Endothelial cell (in vitro differentiated cells): Measurements from ENCODE around the gene WNT5A. TPM values are rescaled to one million over a fixed set of nuclear protein-coding genes. Genes with fewer than 3 reads are reported as not detected.

Source experiments
- DNase-seq: peaks from one replicate; pipeline ENCODE4 v3.0.0; 2021; ENCODE audit warnings: low spot score
- H3K27ac Mint-ChIP-seq: one replicate; pipeline ENCODE4 v1.8.0; 2021; ENCODE audit warnings: mixed read lengths, inconsistent platforms; ENCODE audit not compliant: unreplicated experiment
- H3K27me3 Mint-ChIP-seq: one replicate; pipeline ENCODE4 v1.8.0; 2021; ENCODE audit warnings: mild to moderate bottlenecking, moderate library complexity, mixed read lengths, inconsistent platforms; ENCODE audit not compliant: unreplicated experiment
- H3K36me3 Mint-ChIP-seq: one replicate; pipeline ENCODE4 v1.8.0; 2021; ENCODE audit warnings: mild to moderate bottlenecking, low read depth, mixed read lengths, inconsistent platforms; ENCODE audit not compliant: unreplicated experiment
- H3K4me1 Mint-ChIP-seq: one replicate; pipeline ENCODE4 v1.8.0; 2021; ENCODE audit warnings: mild to moderate bottlenecking, mixed read lengths, inconsistent platforms; ENCODE audit not compliant: unreplicated experiment
- H3K4me3 Mint-ChIP-seq: one replicate; pipeline ENCODE4 v1.8.0; 2021; ENCODE audit warnings: mild to moderate bottlenecking, mixed read lengths, inconsistent platforms; ENCODE audit not compliant: unreplicated experiment
- H3K9me3 Mint-ChIP-seq: one replicate; pipeline ENCODE4 v1.8.0; 2021; ENCODE audit warnings: mixed read lengths, inconsistent platforms; ENCODE audit not compliant: unreplicated experiment
- CTCF ChIP-seq: fragments of 200-600 bp; sonication (generic); IDR thresholded peaks from one replicate; pipeline ENCODE4 v1.5.0; 2021; ENCODE audit warnings: antibody characterized with exemption; ENCODE audit not compliant: unreplicated experiment
- total RNA-seq: library from RNA; stranded (reverse); fragmentation: NEBNext Ultra II Directional; extraction: Animal tissue kit (Norgen Biotek cat#: 25700); gene quantifications from one replicate; pipeline ENCODE4 v1.2.1, GENCODE V29; 2021; ENCODE audit not compliant: unreplicated experiment

The WNT5A gene
- total RNA-seq, 1 donor from 2014 or later = 9.7 TPM

GRCh38 chr3:55486101-55486856 is 827 bp downstream of the WNT5A start:
- H3K27ac Mint-ChIP-seq = peak overlapping the region; percentile 48
- peaks cover 9% of the 10 kb centered on the region for H3K36me3 Mint-ChIP-seq
- no peaks in the 10 kb centered on the region for H3K9me3 Mint-ChIP-seq
- peak; percentile 50 for DNase-seq
- TF ChIP-seq CTCF = no peak
- peaks cover 52% of the 10 kb centered on the region for H3K4me1 Mint-ChIP-seq
- H3K4me3 Mint-ChIP-seq = peak overlapping the region; percentile 90
- peaks cover 18% of the 10 kb centered on the region for H3K27me3 Mint-ChIP-seq

GRCh38 chr3:55484801-55485791 is 2.0 kb downstream of the WNT5A start:
- DNase-seq = peak; percentile 90
- Mint-ChIP-seq H3K4me3 (peak overlapping the region; percentile 90), H3K27me3 (peaks cover 22% of the 10 kb centered on the region), H3K36me3 (peaks cover 9% of the 10 kb centered on the region), H3K27ac (peak overlapping the region; percentile 67), H3K9me3 (no peaks in the 10 kb centered on the region), H3K4me1 (peaks cover 50% of the 10 kb centered on the region)
- peak; percentile 94 for TF ChIP-seq CTCF

- Mint-ChIP-seq H3K4me3 (peak overlapping the region; percentile 90), H3K9me3 (no peaks in the 10 kb centered on the region), H3K27me3 (peaks cover 20% of the 10 kb centered on the region), H3K36me3 (peaks cover 9% of the 10 kb centered on the region), H3K27ac (peak overlapping the region; percentile 67), H3K4me1 (peaks cover 43% of the 10 kb centered on the region)
- TF ChIP-seq CTCF = no peak
- no peak for DNase-seq
Observed at GRCh38 chr3:55484191-55484689, 2.9 kb downstream of the WNT5A start.

- peaks cover 20% of the 10 kb centered on the region for H3K27me3 Mint-ChIP-seq
- peaks cover 9% of the 10 kb centered on the region for H3K36me3 Mint-ChIP-seq
- DNase-seq = no peak
- no peak overlapping the region for H3K27ac Mint-ChIP-seq
- no peak for TF ChIP-seq CTCF
- H3K9me3 Mint-ChIP-seq = no peaks in the 10 kb centered on the region
- peaks cover 38% of the 10 kb centered on the region for H3K4me1 Mint-ChIP-seq
- H3K4me3 Mint-ChIP-seq = peak overlapping the region; percentile 85
Observed at GRCh38 chr3:55483196-55484095, 3.7 kb downstream of the WNT5A start.
